HG03565 (cell line): ENCODE results near the gene CYTL1.
"Not testable (repeated sequence)": the region's sequence is repeated elsewhere in the genome, so short reads cannot be mapped to it uniquely, and the experiment has no call there.

Experiments
- ATAC-seq: cut with Tn5 transposase; IDR thresholded peaks from one replicate; pipeline ENCODE4 v1.9.1; 2021; ENCODE audit warnings: mild to moderate bottlenecking, moderate library complexity; ENCODE audit not compliant: unreplicated experiment

CYTL1 gene

GRCh38 chr4:5003372-5003857 is 15.8 kb downstream of the CYTL1 start:
- ATAC-seq, result no peak

GRCh38 chr4:5001641-5002040 is 17.6 kb downstream of the CYTL1 start:
- ATAC-seq, result not testable (repeated sequence)

- ATAC-seq, result not testable (repeated sequence)
Observed at GRCh38 chr4:4996935-4997334, 22.3 kb downstream of the CYTL1 start.

- ATAC-seq, result no peak
Observed at GRCh38 chr4:4995908-4996265, 23.4 kb downstream of the CYTL1 start.

GRCh38 chr4:4995103-4995907 is 24.0 kb downstream of the CYTL1 start:
- ATAC-seq, result no peak

- ATAC-seq, result no peak
Observed at GRCh38 chr4:4994312-4995097, 24.8 kb downstream of the CYTL1 start.

- no peak for ATAC-seq
Observed at GRCh38 chr4:4992833-4993232, 26.4 kb downstream of the CYTL1 start.

GRCh38 chr4:4991541-4992099 is 27.6 kb downstream of the CYTL1 start:
- no peak for ATAC-seq

GRCh38 chr4:4990857-4991540 is 28.3 kb downstream of the CYTL1 start:
- ATAC-seq, result no peak

- ATAC-seq, result no peak
Observed at GRCh38 chr4:4990329-4990728, 28.9 kb downstream of the CYTL1 start.

GRCh38 chr4:4989083-4989622 is 30.1 kb downstream of the CYTL1 start:
- ATAC-seq, result no peak

- ATAC-seq, result no peak
Observed at GRCh38 chr4:4987656-4988055, 31.6 kb downstream of the CYTL1 start.

- no peak for ATAC-seq
Observed at GRCh38 chr4:4986841-4987240, 32.4 kb downstream of the CYTL1 start.

- no peak for ATAC-seq
Observed at GRCh38 chr4:4985844-4986243, 33.4 kb downstream of the CYTL1 start.

GRCh38 chr4:4985036-4985435 is 34.2 kb downstream of the CYTL1 start:
- ATAC-seq, result no peak

GRCh38 chr4:4984186-4984585 is 35.1 kb downstream of the CYTL1 start:
- ATAC-seq, result no peak

- ATAC-seq, result no peak
Observed at GRCh38 chr4:4981827-4982226, 37.4 kb downstream of the CYTL1 start.

GRCh38 chr4:4981427-4981826 is 37.8 kb downstream of the CYTL1 start:
- ATAC-seq, result no peak

GRCh38 chr4:4980621-4981230 is 38.5 kb downstream of the CYTL1 start:
- ATAC-seq, result no peak

GRCh38 chr4:4979971-4980370 is 39.3 kb downstream of the CYTL1 start:
- ATAC-seq, result no peak
